GM21423 (cell line): ENCODE results near the gene RPL36.

ENCODE experiments used
- ATAC-seq: cut with Tn5 transposase; IDR thresholded peaks from one replicate; pipeline ENCODE4 v1.9.1; 2021; ENCODE audit warnings: mild to moderate bottlenecking, moderate library complexity; ENCODE audit not compliant: unreplicated experiment

Gene RPL36

DNA sequence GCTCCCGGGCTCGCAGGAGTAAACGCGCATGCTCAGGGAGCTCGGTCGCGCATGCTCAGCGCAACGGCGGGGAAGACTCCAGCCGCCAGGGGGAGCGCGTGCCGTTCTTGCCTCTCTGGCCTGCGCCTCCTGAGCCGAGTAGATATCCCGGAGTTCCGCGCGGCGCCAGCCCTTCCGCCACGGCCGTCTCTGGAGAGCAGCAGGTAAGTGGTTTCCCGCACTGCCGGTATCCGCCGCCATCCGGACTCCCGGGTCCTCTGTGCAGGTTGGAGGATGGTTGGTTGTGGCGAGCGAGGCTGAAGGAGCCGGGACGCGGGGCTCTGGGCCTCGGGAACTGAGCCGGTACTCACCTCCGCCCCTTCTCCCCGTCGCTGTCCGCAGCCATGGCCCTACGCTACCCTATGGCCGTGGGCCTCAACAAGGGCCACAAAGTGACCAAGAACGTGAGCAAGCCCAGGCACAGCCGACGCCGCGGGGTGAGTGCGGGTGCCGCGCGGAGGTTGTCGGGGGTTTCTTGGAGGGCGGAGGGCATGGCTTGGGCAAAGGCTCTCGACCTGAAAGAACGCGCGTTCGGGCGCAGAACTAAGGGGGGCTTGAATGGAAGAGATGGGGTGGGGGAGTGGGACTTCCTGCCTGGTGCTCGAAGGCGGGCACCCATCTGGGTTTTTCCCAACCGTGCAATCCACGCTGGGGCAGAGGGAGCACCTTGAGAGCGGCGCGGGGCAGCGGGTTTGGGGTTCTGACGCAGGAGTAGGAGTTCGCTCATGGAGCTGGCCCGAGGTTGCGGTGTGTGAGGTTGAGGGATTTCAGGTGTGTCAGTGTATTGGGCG lies at the start of gene RPL36:
RPL36 (plus strand) TSS at position 171 of the 830 bp plus-strand sequence; CDS start at position 384, 213 bp downstream.
- peak; percentile 43 for ATAC-seq

DNA sequence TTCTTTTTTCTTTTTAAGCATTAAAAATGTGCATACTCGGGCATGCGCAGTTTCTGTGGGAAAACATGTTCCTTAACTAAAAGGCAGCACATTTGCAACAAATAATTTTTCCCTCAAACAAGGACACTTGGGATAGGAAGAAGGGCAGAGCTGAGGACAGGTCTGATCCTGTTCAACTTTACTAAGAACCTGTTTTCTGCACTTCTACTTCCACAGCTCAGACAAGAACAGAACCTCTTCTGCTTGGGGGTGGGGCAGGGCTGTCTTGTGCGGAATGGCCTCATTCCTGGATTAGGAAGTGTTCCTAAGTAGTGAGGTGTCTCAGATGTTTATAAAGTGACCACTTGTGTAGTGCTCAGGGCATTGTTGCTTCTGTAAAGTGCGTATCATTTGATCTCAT lies 48.9 kb upstream of the RPL36 start:
- no peak for ATAC-seq

DNA sequence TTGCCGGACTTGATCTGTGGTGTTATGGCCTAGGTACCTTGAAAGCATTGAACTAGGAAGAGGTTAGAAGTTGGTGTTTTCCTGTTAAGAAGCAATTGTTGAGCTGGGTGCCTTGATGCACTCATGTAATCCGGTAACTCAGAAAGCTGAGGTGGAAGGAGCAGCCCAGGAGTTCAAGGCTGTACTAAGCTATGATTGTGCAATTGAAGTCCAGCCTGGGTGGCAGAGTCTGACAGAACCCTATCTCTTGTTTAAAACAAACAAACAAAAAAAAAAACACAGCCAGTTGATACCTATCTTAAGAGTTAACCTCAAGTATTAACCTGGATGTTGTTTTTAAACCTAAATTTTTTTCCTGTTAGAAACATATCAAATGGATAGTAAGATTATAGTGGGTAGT lies 47.9 kb upstream of the RPL36 start:
- ATAC-seq = no peak

DNA sequence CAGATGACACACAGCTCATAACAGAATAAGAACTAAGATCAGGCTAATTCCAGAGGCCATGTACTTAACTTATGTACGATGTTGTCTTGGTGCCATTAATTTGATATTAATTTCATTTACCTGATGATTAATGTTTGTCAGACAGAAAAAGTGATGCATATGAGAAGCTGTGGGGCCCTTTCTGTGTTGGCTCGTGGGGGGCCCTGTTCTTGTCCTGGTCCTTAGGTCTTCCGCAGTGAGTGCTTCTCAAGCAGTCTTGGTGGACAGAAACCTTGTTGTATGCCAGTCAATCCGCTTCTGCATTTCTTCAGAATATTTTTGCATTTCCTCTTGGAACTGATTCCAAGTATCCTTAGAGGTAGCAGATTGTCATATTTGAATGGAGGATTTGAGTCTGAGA lies 47.0 kb upstream of the RPL36 start:
- no peak for ATAC-seq

DNA sequence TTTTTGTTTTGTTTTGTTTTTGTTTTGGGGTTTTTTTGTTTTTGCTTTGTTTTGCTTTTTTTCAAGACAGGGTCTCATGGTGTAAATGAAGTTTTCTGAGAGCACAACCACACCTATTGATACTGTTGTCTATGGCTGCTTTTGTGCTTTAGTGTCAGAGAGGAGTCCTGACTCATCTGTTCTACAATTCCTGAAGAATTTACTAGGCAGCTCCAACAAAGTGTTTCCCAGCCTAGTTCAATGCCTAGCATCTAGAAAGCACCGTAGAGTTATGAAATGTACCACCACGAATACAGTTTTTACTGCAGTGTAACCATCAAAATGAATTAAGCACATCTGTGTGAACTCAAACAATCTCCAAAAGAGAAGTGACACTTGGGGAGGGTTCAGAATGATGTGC lies 46.1 kb upstream of the RPL36 start:
- no peak for ATAC-seq

DNA sequence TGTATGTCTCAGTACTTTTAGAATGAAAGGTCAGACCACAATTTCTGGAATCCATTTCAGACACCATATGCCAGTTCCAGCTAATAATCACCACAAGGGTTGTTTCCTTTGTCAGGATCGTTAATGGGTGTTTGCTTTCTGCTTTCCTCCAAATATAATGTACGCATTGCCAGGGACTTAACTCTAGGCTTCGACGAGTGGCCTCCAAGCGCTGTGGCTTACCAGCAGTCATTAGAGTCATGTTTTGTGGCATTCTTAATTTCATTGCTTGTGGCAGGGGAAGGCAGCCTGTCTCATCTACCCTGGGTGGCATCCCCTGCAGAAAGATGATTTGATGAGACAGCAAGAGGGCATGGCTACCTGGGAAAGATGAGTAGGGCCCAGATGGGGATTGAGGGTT lies 44.7 kb upstream of the RPL36 start:
- no peak for ATAC-seq

DNA sequence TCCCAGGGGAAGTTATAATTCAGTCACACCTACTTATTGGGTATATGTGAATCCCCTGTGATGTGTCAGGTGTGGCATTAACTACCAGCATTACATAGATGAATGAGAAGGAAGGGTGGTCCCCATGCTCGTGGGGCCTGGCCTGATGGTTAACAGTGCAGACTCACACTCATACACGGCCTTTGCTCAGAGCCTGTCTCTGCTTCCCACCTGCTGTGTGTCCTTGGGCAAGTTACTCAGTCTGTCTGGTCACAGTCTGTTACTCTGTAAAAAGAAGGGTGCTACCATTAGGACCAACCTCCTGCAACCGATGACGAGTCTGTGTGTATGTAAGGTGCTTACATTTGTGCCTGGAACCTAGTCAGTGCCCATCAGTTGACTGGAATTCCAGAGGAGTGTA lies 43.4 kb upstream of the RPL36 start:
- ATAC-seq = no peak

DNA sequence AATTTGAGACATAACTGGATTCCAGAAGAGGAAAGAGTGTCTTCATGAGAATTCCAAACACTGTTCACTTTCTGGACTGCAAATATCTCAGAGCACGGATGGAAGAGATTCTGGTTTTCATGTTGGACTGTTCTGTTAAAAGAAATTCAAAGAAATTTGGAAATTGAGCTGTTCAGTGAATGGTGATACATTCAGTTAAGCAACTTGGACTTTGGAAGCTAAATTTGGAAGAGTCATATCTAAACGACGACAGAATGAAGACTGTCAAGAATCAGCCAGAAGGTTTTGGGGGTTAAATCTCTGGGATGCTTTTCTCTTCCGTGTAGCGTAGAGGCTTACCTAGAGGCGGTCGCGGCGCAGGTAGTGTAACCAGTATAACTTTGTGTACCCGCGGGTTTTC lies 41.6 kb upstream of the RPL36 start:
- no peak for ATAC-seq

DNA sequence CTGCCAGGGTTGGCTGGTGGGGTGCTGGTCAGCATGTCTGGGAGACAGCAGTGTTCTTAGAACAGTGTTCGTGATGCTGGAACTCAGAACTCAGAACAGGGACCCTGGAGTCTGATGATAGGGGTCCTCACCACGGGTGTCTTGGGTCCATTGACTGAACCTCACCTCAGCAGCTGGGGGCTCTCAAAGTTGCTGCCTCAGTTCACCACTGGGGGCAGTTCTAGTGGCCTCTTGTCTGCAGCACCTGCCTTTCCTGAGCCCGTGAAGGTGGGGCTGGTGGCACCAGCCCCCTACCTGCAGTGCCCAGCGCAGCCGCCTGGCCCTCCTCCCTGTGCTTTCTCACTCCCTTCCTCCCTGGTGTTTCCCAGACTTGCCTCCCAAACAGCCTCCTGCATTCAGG lies 38.7 kb upstream of the RPL36 start:
- no peak for ATAC-seq

DNA sequence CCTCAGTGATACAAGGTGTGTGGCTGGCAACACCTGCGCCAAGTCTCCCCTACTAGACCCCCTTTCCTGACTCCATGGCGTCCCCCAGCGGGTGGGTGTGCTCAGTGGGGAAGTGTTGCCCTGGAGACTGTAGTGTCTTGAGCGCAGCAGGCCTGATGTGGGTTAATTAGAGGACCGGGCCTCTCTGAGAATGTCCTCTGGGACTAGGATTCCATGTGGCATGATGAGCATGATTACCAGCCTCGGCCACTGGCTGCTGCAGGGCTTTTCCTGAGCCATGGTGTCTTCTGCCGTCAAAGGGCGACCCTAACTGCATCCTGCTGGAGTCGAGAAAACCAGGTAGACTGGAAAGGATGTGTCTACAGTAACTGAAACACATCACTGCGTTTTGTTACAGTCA lies 37.8 kb upstream of the RPL36 start:
- ATAC-seq = no peak

DNA sequence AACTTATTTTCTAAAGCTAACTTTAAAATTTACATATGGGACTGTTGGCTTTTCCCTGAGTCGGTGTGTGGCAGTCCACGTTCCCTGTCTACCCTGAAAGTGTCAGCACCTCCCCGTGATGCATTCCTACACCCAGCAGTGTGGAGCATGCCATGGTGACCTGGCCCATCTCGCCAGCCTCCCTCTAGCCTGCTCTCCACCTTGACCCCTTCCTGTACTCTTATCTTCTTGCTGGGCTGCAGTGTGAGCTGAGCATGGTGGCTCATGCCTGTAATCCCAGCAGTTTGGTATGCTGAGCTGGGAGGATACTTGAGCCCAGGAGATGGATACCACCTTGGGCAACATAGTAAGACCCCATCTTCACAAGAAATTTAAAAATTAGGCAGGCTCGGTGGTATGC lies 35.2 kb upstream of the RPL36 start:
- ATAC-seq = no peak

DNA sequence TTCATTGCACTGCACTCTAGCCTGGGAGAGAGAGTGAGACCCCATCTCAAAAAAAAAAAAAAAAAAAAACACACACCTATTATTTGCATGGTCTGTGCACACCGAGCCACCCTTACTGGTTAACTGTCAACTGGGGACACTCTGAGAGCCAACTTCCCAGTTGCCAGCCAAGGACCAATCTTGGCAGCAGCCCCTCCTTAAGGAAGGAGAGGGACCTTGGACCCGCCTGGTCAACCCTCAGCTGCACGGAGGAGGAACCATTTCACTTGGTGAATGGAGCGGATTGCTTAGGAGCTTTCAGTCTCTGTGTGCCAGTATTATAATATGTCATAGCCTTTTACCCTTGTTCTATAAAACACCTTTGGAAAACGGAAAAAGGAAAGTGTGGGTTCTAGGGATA lies 34.7 kb upstream of the RPL36 start:
- ATAC-seq = no peak

DNA sequence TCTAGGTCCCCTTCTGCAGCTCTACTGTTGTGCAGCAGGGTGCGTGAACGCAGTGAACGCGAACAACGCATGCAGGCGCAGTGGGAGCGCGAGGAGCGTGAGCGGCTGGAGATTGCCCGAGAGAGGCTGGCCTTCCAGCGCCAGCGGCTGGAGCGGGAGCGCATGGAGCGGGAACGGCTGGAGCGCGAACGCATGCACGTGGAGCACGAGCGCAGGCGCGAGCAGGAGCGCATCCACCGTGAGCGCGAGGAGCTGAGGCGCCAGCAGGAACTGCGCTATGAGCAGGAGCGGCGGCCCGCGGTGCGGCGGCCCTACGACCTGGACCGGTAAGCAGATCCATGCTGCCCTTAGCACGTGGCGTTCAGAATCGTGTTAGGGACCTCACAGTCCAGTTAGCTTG lies 28.6 kb upstream of the RPL36 start:
- no peak for ATAC-seq

DNA sequence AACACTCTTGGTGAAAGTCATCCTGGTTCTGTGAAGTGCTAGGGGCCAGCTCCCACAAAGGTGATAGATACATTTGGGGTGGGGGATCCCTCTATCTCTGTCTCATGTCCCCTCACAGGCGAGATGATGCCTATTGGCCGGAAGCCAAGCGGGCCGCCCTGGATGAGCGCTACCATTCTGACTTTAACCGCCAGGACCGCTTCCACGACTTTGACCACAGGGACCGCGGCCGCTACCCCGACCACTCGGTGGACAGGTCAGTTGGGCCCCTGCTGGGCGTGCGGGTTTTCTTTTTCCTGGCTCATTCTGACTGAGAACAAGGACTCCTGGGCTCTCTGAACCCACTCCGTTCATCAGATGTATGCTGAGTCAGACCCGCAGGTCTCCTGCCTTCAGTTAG lies 26.2 kb upstream of the RPL36 start:
- ATAC-seq = no peak

DNA sequence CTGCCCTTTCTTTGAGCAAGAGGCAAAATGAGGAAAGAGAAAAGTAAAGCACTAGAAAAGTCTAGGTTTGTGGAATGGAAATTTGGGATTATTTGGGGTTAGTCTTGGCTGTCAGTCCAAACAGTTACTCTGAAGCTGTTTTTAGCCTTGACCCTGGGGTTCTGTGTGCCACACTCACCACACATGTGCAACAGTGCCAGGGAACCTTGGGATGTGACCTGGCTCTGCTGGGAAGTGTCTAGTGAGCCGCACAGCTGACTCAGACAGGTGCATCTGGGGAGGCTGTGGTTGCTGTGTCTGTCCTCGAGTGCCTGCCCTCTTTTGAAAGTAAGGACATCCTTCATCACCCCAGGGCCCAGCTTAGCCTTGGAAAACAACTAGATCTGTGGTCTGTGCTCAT lies 25.6 kb upstream of the RPL36 start:
- no peak for ATAC-seq

DNA sequence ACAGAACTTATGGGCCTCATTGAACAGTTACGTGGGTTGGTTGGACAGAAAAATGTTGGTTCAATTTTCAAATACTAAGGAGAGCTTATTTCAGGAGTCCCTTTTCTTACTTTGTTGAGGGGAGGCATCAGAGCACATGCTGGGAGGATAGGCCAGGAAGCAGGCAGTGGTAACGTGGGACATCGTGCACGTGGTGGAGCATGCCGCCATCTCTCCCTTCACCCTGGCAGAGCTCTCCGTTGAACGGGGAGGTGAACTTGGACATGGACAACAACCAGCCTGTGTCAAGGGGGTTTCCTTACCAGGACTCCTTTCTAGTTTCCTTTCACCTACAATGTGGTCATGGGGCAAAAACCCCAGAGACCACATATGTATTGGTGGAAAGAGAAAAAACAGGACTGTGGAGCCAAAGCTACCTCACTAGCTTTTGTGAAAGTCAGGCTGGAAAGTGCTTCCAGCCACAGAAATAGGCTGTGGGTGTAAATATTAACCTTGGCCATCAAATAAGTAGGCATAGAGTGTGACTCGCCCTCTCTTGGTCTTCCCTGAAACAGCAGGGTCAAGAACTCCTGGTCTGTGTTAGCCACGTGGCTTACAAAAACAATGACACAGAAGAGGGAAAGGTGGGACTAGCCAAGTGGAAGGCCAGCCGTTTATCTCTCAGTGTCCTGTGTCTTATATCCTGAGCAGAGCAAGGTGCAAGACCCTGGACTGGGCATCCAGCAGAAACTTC lies 24.1 kb upstream of the RPL36 start:
- ATAC-seq = no peak

DNA sequence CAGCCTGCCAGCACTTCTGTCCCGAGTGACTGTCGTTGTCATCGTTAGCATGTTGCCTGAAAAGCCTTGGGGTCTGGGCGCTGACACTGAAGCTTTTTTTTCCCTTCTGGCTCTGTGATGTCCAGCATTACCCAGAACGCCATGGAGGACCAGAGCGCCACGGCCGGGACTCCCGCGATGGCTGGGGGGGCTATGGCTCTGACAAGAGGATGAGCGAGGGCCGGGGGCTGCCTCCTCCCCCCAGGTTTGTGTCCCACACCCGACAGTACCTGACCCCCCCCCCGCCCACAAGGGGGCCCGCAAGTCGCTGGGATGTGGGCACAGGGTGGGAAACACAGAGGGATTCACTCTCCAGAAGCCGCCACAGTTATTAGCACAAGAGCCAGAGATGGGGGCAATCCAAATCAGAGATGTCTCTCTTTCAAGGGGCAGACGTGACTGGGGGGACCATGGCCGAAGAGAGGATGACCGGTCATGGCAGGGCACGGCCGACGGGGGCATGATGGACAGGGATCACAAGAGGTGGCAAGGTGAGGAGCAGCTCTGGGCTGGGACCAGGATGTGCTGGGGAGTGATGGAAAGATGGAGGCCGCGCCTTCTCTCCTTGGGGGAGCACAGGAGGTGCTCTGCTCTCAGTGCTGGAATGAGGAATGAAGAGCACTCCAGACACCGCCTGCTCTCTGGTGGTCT lies 23.0 kb upstream of the RPL36 start:
- no peak for ATAC-seq

DNA sequence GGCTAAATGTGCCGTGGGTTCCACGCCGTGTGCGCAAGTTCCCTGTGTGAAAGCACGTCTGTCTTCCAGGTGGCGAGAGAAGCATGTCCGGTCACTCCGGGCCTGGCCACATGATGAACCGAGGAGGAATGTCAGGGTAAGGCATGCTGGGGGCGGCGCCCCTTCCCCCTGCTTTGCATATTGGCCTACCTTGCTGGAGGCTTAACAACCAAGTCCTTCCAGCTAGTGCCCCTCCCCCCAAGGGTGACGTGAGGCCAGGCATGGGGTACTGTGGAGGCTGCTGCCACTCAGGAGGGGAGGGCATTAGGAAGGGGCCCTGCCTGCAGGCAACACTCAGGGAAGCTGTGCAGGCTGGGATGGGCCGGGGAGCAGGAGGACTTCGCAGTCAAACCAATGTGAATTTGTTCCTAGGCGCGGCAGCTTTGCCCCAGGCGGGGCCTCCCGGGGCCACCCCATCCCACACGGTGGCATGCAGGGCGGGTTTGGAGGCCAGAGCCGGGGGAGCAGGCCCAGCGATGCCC lies 22.3 kb upstream of the RPL36 start:
- ATAC-seq = no peak

DNA sequence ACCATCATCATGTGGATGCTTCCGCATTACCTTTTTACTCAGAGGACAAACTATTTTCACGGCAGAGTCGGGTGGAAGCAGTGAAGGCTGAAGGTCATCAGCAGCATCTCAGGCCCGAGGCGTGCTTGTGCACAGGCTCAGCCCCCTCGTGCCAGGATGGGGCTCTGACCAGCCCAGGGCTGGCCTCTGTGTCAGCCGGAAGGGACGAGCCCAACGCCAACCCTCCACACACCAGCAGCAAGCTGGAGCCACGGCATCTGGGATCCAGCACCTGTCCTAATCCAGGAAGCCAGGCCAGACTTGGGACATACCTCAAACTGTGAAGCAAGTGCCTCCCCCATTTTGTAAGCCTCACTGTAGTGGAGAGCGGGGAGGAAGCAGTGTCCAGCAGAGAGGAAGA lies 20.9 kb upstream of the RPL36 start:
- ATAC-seq = no peak

DNA sequence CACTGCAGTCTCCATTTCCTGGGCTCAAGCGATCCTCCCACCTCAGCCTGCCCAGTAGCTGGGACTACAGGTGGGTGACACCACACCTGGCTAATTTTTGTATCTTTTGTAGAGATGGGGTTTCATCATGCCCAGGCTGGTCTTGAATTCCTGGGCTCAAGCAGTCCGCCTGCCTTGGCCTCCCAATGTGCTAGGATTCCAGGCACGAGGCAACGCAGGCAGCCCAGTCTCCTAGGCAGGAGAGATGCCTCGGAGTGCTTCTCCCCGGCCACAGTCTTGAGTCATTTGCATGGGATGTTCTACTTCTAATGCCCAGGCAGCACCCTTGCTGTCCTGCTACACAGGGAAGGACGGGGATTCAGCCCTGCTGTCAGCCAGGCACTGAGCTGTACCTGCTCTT lies 18.5 kb upstream of the RPL36 start:
- no peak for ATAC-seq

DNA sequence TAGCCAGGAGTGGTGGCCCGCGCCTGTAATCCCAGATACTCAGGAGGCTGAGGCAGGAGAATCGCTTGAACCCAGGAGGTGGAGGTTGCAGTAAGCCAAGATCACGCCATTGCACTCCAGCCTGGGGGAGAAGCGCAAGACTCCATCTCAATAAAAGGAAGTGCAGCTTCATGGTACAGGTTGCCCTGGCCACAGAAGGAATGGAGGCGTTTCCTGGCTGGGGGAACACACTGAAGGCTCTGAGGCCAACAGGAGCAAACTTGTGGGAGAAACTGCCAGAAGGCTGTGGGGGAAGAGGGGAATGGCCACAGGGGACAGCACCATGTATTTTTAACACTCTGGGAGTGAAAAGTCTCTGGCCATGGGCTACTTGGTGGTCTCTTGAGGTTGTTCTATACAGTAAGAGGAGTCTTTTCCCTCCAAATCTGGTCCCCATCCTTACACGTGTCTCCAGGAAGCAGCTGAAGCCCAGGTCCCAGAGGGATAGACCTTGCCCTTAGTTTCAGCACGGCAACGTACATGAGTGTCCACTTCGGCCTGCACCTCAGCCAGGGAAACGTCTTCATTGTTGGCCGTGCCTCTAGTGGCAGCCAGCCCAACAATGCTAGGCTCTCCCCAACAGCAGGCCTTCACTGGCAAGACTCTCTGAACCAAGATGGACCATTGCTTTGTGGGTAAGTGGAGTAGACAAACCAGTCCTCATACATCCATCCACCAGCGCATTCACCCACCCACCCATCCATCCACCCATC lies 17.2 kb upstream of the RPL36 start:
- no peak for ATAC-seq
